ENCODE results near the gene PTPRO. TPM values are rescaled to one million over a fixed set of nuclear protein-coding genes. Genes with fewer than 3 reads are reported as not detected.

PTPRO gene
- polyA plus RNA-seq, 2 donors: 0.13 to 0.14 TPM

DNA sequence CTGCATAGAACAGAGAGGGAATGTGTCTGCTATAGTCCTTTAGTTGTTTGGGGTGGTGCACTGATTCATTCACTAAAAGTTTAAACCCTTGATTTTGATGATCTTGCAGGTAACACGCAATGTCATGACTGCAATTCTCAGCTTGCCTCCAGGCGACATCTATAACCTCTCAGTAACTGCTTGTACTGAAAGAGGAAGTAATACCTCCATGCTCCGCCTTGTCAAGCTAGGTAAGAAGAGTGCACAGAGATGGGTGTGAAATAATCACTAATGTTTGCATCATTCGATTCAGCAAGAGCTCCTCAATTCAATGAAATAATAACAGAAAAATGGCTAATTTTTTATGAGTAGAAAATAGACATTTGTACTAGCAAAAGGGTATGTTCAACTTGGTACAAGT is 203.7 kb downstream of the PTPRO start:
- Histone ChIP-seq H3K9me3 (ENCODE audit: control insufficient read depth in 2 of 2, insufficient read depth in 1 of 2, low read depth in 1 of 2, low read length in 1 of 2) (no peaks in the 10 kb centered on the region), H3K27ac (ENCODE audit: low read depth in 2 of 2, low read length in 1 of 2) (no peak overlapping the region), H3K4me1 (ENCODE audit: control insufficient read depth in 2 of 2, insufficient read depth in 2 of 2, low read length in 1 of 2) (no peaks in the 10 kb centered on the region), H3K27me3 (ENCODE audit: control insufficient read depth in 1 of 2, insufficient read depth in 2 of 2, low read length in 2 of 2) (no peaks in the 10 kb centered on the region), H3K36me3 (ENCODE audit: control insufficient read depth in 2 of 2, insufficient read depth in 2 of 2, low read length in 1 of 2) (no peaks in the 10 kb centered on the region), H3K4me3 (ENCODE audit: low read depth in 1 of 2, low read length in 2 of 2) (no peak overlapping the region)
- WGBS, 2 donors: 56% methylated on average over 4 of the region's 4 CpGs

DNA sequence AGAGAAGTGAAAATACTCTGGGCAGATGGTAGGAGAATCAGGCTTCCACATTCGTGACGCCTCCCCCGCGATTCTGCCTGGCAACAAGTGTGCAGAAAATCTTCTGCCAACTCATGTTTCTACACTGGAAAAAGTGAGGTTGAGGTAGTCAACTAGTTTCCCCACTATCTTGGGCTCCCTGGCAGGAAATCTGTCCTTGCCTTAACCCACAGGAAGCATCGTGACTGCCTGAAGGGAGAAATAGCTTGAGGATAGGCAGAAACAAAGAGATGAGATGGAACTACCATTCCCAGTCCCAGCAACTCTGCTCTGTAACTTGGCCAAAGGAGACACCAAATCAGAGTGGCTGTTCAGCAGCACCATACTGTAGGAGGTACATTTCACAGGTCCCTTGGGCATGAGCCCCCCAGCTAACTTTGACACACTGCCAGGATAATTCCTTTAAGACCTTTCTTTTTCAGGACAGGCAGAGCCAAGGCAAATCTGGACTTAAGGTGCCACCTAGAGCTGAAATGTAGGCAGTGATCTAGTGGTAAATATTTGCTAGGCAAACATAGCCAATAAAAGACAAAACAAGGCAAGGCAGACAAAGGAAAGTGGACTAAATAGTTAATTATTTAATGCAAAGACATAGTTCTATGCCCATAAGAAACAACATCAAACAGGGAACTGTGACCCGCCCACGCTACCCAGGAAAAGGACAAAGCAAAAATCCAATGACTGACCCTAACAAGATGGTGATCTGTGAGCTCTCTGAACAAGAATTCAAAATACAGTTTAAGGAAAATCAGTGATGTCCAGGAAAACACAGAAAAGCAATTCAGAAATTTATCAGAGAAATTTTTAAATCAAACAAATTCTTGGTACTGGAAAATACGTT is 205.1 kb downstream of the PTPRO start:
- WGBS, 2 donors: 73 to 76% methylated on average over 8 of the region's 8 CpGs
- no peaks in the 10 kb centered on the region for H3K27me3 ChIP-seq (ENCODE audit: control insufficient read depth in 1 of 2, insufficient read depth in 2 of 2, low read length in 2 of 2)
- no peaks in the 10 kb centered on the region for H3K9me3 ChIP-seq (ENCODE audit: control insufficient read depth in 2 of 2, insufficient read depth in 1 of 2, low read depth in 1 of 2, low read length in 1 of 2)
- no peak overlapping the region for H3K4me3 ChIP-seq (ENCODE audit: low read depth in 1 of 2, low read length in 2 of 2)
- no peaks in the 10 kb centered on the region for H3K36me3 ChIP-seq (ENCODE audit: control insufficient read depth in 2 of 2, insufficient read depth in 2 of 2, low read length in 1 of 2)
- no peaks in the 10 kb centered on the region for H3K4me1 ChIP-seq (ENCODE audit: control insufficient read depth in 2 of 2, insufficient read depth in 2 of 2, low read length in 1 of 2)
- no peak overlapping the region for H3K27ac ChIP-seq (ENCODE audit: low read depth in 2 of 2, low read length in 1 of 2)

- Histone ChIP-seq H3K27ac (ENCODE audit: low read depth in 2 of 2, low read length in 1 of 2) (no peak overlapping the region), H3K4me3 (ENCODE audit: low read depth in 1 of 2, low read length in 2 of 2) (no peak overlapping the region), H3K4me1 (ENCODE audit: control insufficient read depth in 2 of 2, insufficient read depth in 2 of 2, low read length in 1 of 2) (no peaks in the 10 kb centered on the region), H3K36me3 (ENCODE audit: control insufficient read depth in 2 of 2, insufficient read depth in 2 of 2, low read length in 1 of 2) (no peaks in the 10 kb centered on the region), H3K27me3 (ENCODE audit: control insufficient read depth in 1 of 2, insufficient read depth in 2 of 2, low read length in 2 of 2) (no peaks in the 10 kb centered on the region), H3K9me3 (ENCODE audit: control insufficient read depth in 2 of 2, insufficient read depth in 1 of 2, low read depth in 1 of 2, low read length in 1 of 2) (no peaks in the 10 kb centered on the region)
- 91 to 100% methylated on average over 2 of the region's 2 CpGs for WGBS, 2 donors
Observed at GRCh38 chr12:15528666-15529065, 206.4 kb downstream of the PTPRO start.

DNA sequence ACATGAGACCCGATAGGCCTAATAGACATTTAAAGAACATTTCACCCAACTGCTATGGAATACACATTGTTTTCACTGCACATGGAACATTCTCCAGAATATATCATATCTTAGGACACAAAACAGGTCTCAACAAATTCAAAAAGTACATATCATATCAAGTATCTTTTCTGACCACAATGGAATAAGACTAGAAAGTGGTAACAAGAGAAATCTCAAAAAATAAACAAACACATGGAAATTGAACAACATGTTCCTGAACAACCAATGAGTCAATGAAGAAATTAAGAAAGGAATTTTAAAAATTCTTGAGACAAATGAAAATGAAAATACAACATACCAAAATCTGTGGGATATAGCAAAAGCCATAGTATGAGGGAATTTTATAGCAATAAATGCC is 208.1 kb downstream of the PTPRO start:
- Histone ChIP-seq H3K27ac (ENCODE audit: low read depth in 2 of 2, low read length in 1 of 2) (no peak overlapping the region), H3K4me1 (ENCODE audit: control insufficient read depth in 2 of 2, insufficient read depth in 2 of 2, low read length in 1 of 2) (no peaks in the 10 kb centered on the region), H3K36me3 (ENCODE audit: control insufficient read depth in 2 of 2, insufficient read depth in 2 of 2, low read length in 1 of 2) (no peaks in the 10 kb centered on the region), H3K27me3 (ENCODE audit: control insufficient read depth in 1 of 2, insufficient read depth in 2 of 2, low read length in 2 of 2) (no peaks in the 10 kb centered on the region), H3K4me3 (ENCODE audit: low read depth in 1 of 2, low read length in 2 of 2) (no peak overlapping the region), H3K9me3 (ENCODE audit: control insufficient read depth in 2 of 2, insufficient read depth in 1 of 2, low read depth in 1 of 2, low read length in 1 of 2) (no peaks in the 10 kb centered on the region)
- WGBS, 2 donors: 86 to 89% methylated on average over 1 of the region's 1 CpG

DNA sequence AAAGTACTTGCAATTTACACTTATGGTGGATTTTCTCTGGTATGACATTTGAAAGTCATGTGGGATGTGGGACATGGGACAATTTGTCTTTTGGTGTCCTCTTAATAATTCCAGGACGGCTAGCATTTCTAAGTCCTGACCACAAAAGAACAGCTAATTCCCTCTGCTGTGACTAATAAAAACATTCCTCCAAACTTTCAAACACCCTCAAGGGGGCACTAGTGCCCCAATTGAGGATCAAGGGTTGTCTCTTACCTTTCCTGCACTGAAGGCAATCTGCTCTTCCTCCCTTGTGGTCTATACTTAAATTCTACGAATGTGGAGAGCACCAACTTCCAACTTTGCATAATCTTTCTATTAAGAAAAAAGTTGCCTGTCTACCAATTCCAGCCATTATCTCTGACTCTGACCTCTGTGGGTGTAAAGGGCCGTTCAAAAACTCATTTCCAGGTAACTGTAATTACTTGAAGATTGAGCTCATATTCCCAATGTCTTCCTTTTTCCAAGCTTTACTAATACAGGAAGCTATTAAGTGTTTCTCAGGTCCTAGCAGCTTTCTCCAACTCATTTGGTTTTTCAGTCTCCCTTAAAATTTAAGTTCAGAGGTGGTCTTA is 210.2 kb downstream of the PTPRO start:
- 38 to 39% methylated on average over 3 of the region's 3 CpGs for WGBS, 2 donors
- Histone ChIP-seq H3K36me3 (ENCODE audit: control insufficient read depth in 2 of 2, insufficient read depth in 2 of 2, low read length in 1 of 2) (no peaks in the 10 kb centered on the region), H3K4me3 (ENCODE audit: low read depth in 1 of 2, low read length in 2 of 2) (no peak overlapping the region), H3K9me3 (ENCODE audit: control insufficient read depth in 2 of 2, insufficient read depth in 1 of 2, low read depth in 1 of 2, low read length in 1 of 2) (no peaks in the 10 kb centered on the region), H3K27ac (ENCODE audit: low read depth in 2 of 2, low read length in 1 of 2) (no peak overlapping the region), H3K4me1 (ENCODE audit: control insufficient read depth in 2 of 2, insufficient read depth in 2 of 2, low read length in 1 of 2) (no peaks in the 10 kb centered on the region), H3K27me3 (ENCODE audit: control insufficient read depth in 1 of 2, insufficient read depth in 2 of 2, low read length in 2 of 2) (no peaks in the 10 kb centered on the region)

DNA sequence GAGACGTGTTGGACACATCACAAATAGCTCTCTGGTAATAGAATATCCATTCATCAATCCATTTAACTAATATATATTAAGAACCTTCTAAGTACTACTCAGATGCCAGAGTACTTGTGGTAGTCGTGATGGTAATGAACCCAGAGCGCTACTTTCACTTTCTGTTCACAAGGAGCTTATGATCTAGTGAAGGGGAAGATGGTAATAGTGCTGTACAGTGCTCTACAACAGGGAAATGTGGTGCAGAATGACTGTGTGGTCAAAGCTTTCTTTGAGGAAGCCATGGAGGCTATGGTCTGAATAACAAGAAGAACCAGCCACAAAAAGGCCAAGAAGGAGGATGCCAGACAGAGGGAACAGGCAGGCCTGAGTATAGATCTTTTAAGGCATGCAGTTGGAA is 212.0 kb downstream of the PTPRO start:
- no peaks in the 10 kb centered on the region for H3K36me3 ChIP-seq (ENCODE audit: control insufficient read depth in 2 of 2, insufficient read depth in 2 of 2, low read length in 1 of 2)
- 61 to 66% methylated on average over 3 of the region's 3 CpGs for WGBS, 2 donors
- H3K9me3 ChIP-seq (ENCODE audit: control insufficient read depth in 2 of 2, insufficient read depth in 1 of 2, low read depth in 1 of 2, low read length in 1 of 2): no peaks in the 10 kb centered on the region
- H3K4me1 ChIP-seq (ENCODE audit: control insufficient read depth in 2 of 2, insufficient read depth in 2 of 2, low read length in 1 of 2): no peaks in the 10 kb centered on the region
- H3K4me3 ChIP-seq (ENCODE audit: low read depth in 1 of 2, low read length in 2 of 2): no peak overlapping the region
- no peaks in the 10 kb centered on the region for H3K27me3 ChIP-seq (ENCODE audit: control insufficient read depth in 1 of 2, insufficient read depth in 2 of 2, low read length in 2 of 2)
- no peak overlapping the region for H3K27ac ChIP-seq (ENCODE audit: low read depth in 2 of 2, low read length in 1 of 2)

DNA sequence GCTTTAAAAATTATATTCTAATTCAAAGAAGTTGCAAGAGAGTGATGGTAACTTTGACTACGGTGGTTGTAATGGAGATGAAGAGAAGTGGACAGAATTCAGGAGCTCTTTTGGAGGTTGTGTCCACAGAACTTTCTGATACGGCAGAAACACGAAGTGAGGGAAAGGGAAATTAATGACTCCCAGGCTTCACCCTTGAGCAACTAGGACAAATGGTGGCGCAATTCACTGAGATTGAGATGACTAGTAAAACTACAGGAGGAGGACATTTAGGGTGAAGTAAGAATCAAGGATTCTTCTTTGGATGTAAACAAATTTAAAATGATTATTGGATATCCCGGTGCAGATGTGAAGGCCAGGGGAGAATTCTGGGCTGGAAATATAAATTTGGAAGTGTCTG is 212.6 kb downstream of the PTPRO start:
- no peaks in the 10 kb centered on the region for H3K9me3 ChIP-seq (ENCODE audit: control insufficient read depth in 2 of 2, insufficient read depth in 1 of 2, low read depth in 1 of 2, low read length in 1 of 2)
- H3K36me3 ChIP-seq (ENCODE audit: control insufficient read depth in 2 of 2, insufficient read depth in 2 of 2, low read length in 1 of 2): no peaks in the 10 kb centered on the region
- 85 to 86% methylated on average over 5 of the region's 5 CpGs for WGBS, 2 donors
- no peak overlapping the region for H3K27ac ChIP-seq (ENCODE audit: low read depth in 2 of 2, low read length in 1 of 2)
- no peaks in the 10 kb centered on the region for H3K4me1 ChIP-seq (ENCODE audit: control insufficient read depth in 2 of 2, insufficient read depth in 2 of 2, low read length in 1 of 2)
- no peaks in the 10 kb centered on the region for H3K27me3 ChIP-seq (ENCODE audit: control insufficient read depth in 1 of 2, insufficient read depth in 2 of 2, low read length in 2 of 2)
- no peak overlapping the region for H3K4me3 ChIP-seq (ENCODE audit: low read depth in 1 of 2, low read length in 2 of 2)

DNA sequence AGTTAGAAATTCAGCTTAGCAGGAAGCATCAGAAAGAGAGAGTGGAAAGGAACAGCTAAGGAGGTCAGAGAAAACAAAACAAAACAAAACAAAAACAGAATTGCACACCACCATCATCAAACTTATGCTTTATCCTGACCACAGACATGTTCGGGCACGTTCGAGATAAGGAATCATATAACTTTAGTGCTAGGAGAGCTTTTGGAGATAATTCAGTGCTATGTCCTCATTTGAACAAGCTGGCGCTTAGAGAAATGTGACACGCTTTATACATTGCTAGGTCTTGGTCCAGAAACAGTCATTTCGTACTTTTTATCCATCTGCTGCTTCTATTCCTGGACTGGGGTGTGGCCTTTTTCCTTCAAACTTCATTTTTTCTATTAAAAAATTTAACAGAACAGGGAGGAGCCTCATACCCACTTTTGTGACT is 213.1 kb downstream of the PTPRO start:
- H3K27ac ChIP-seq (ENCODE audit: low read depth in 2 of 2, low read length in 1 of 2): no peak overlapping the region

DNA sequence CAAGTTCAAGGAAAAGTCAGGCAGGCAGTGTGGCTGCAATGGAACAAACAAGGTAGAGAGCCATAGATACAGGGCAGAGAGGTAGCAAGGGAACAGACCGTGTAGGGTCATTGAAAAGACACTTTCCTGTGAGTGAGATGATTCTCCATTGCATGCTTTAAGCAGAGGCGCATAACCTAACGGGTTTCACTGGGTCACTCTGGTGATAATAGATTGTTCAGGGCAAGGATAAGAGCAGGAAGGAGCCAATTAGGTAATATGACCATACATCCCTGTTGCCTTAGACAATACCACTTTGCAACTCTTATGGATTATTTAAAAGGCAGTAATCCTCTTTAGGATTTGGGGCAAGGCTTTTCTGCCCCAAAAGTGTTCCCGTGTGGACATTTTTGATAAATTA is 214.1 kb downstream of the PTPRO start:
- no peaks in the 10 kb centered on the region for H3K27me3 ChIP-seq (ENCODE audit: control insufficient read depth in 1 of 2, insufficient read depth in 2 of 2, low read length in 2 of 2)
- H3K9me3 ChIP-seq (ENCODE audit: control insufficient read depth in 2 of 2, insufficient read depth in 1 of 2, low read depth in 1 of 2, low read length in 1 of 2): no peaks in the 10 kb centered on the region
- no peaks in the 10 kb centered on the region for H3K4me1 ChIP-seq (ENCODE audit: control insufficient read depth in 2 of 2, insufficient read depth in 2 of 2, low read length in 1 of 2)
- no peaks in the 10 kb centered on the region for H3K36me3 ChIP-seq (ENCODE audit: control insufficient read depth in 2 of 2, insufficient read depth in 2 of 2, low read length in 1 of 2)
- WGBS, 2 donors: 73 to 76% methylated on average over 4 of the region's 4 CpGs
- no peak overlapping the region for H3K27ac ChIP-seq (ENCODE audit: low read depth in 2 of 2, low read length in 1 of 2)
- no peak overlapping the region for H3K4me3 ChIP-seq (ENCODE audit: low read depth in 1 of 2, low read length in 2 of 2)

More for the DNA sequence above, 213.1 kb downstream of the PTPRO start:
- no peaks in the 10 kb centered on the region for H3K36me3 ChIP-seq (ENCODE audit: control insufficient read depth in 2 of 2, insufficient read depth in 2 of 2, low read length in 1 of 2)
- H3K27me3 ChIP-seq (ENCODE audit: control insufficient read depth in 1 of 2, insufficient read depth in 2 of 2, low read length in 2 of 2): no peaks in the 10 kb centered on the region
- H3K9me3 ChIP-seq (ENCODE audit: control insufficient read depth in 2 of 2, insufficient read depth in 1 of 2, low read depth in 1 of 2, low read length in 1 of 2): no peaks in the 10 kb centered on the region
- H3K4me3 ChIP-seq (ENCODE audit: low read depth in 1 of 2, low read length in 2 of 2): no peak overlapping the region
- no peaks in the 10 kb centered on the region for H3K4me1 ChIP-seq (ENCODE audit: control insufficient read depth in 2 of 2, insufficient read depth in 2 of 2, low read length in 1 of 2)
- 83 to 84% methylated on average over 6 of the region's 6 CpGs for WGBS, 2 donors

DNA sequence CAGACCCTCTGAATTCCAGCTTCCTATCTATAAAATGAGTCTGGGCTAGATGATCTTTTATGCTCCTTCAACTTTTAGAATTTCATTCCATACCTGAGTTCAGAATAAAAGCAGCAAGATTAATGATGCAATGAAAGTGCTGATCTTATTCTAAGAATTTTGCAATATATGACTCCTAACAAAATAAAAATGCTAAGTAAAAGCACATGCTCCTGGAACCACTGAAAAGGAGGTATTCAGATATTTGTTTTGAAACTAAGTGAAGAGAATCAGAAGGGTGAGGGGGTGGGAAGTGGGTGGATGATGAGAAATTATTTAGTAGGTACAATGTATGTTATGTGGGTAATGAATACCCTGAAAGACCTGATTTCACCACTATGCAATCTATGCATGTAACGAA is 216.6 kb downstream of the PTPRO start:
- Histone ChIP-seq H3K9me3 (ENCODE audit: control insufficient read depth in 2 of 2, insufficient read depth in 1 of 2, low read depth in 1 of 2, low read length in 1 of 2) (no peaks in the 10 kb centered on the region), H3K4me1 (ENCODE audit: control insufficient read depth in 2 of 2, insufficient read depth in 2 of 2, low read length in 1 of 2) (no peaks in the 10 kb centered on the region), H3K36me3 (ENCODE audit: control insufficient read depth in 2 of 2, insufficient read depth in 2 of 2, low read length in 1 of 2) (no peaks in the 10 kb centered on the region), H3K27me3 (ENCODE audit: control insufficient read depth in 1 of 2, insufficient read depth in 2 of 2, low read length in 2 of 2) (no peaks in the 10 kb centered on the region), H3K4me3 (ENCODE audit: low read depth in 1 of 2, low read length in 2 of 2) (no peak overlapping the region), H3K27ac (ENCODE audit: low read depth in 2 of 2, low read length in 1 of 2) (no peak overlapping the region)
- WGBS, 2 donors: 82 to 91% methylated on average over 1 of the region's 1 CpG
